GM12878 (cell line): ENCODE measurements around the gene LRRC39. TPM values are rescaled to one million over a fixed set of nuclear protein-coding genes. Genes with fewer than 3 reads are reported as not detected.

Source experiments
- ATAC-seq: fragments of 200-7000 bp; cut with Tn5 transposase; 3 replicates; pipeline ENCODE4 v1.9.1; 2020; ENCODE audit warnings: mild to moderate bottlenecking, moderate library complexity
- BruUV-seq: library from RNA; stranded (reverse); fragments of 400-500 nt; replicated peaks from 2 replicates; lab custom pipeline; 2021; lab: Mats Ljungman, UMichigan
- CTCF ChIA-PET: fragments of 300-600 bp; sonication (Branson Sonifier 250); formaldehyde crosslinking; extraction: SDS; loops from one replicate; lab custom pipeline; 2021; ENCODE audit warnings: inconsistent platforms; lab: Yijun Ruan, JAX
- POLR2A ChIA-PET: fragments of 350-600 bp; formaldehyde crosslinking; extraction: SDS; loops from one replicate; lab custom pipeline; 2021; ENCODE audit warnings: inconsistent platforms; lab: Charles Lee
- RAD21 ChIA-PET: fragments of 300-600 bp; sonication (Branson Sonifier 250); formaldehyde crosslinking; loops from one replicate; lab custom pipeline; 2023; ENCODE audit warnings: antibody characterized with exemption; ENCODE audit not compliant: unreplicated experiment; lab: Charles Lee
- SMC1A ChIA-PET: fragments of 300-600 bp; sonication (Branson Sonifier 250); formaldehyde crosslinking; loops from one replicate; lab custom pipeline; 2023; ENCODE audit not compliant: unreplicated experiment, uncharacterized antibody; lab: Charles Lee
- DNase-seq: peaks from one replicate; pipeline ENCODE4 v3.0.0-alpha.2; 2011; ENCODE audit warnings: low read depth, low spot score
- FAIRE-seq: peaks from 3 replicates; lab custom pipeline; 2011; peaks lifted over from hg19 to GRCh38; lab: Jason Lieb, UNC
- H2AFZ ChIP-seq: 2 replicates; pipeline ENCODE4 v1.6.0; 2011; ENCODE audit warnings: low read depth, low read length, control low read depth; ENCODE audit not compliant: control insufficient read depth
- H3K27ac ChIP-seq: 2 replicates; pipeline ENCODE4 v1.5.1; 2011; ENCODE audit warnings: control low read depth; ENCODE audit not compliant: control insufficient read depth, insufficient read depth
- H3K27me3 ChIP-seq, 2 experiments: replicated peaks in 1 of 2; 2 replicates each; pipeline versions ENCODE4 v1.6.0 to v1.6.1; 2011; ENCODE audit warnings: low read length in 1 of 2; ENCODE audit not compliant: control insufficient read depth in 2 of 2, insufficient read depth in 2 of 2
- H3K36me3 ChIP-seq, 2 experiments: 2 replicates each; pipeline ENCODE4 v1.5.1; 2011; ENCODE audit warnings: low read length in 1 of 2; ENCODE audit not compliant: control insufficient read depth in 2 of 2, insufficient read depth in 2 of 2
- H3K4me1 ChIP-seq: 2 replicates; pipeline ENCODE4 v1.6.1; 2011; ENCODE audit warnings: mild to moderate bottlenecking, low read length, moderate library complexity, mixed read lengths; ENCODE audit not compliant: control insufficient read depth, insufficient read depth
- H3K4me2 ChIP-seq: 2 replicates; pipeline ENCODE4 v1.6.0; 2011; ENCODE audit warnings: control low read depth; ENCODE audit not compliant: control insufficient read depth, insufficient read depth
- H3K4me3 ChIP-seq: fragments of 200-600 bp; sonication (generic); 2 replicates; pipeline ENCODE4 v1.5.1; 2016
- H3K79me2 ChIP-seq: 2 replicates; pipeline ENCODE4 v1.6.0; 2011; ENCODE audit warnings: low read length; ENCODE audit not compliant: control insufficient read depth, insufficient read depth
- H3K9ac ChIP-seq: 2 replicates; pipeline ENCODE4 v1.8.0; 2011; ENCODE audit warnings: low read length, control low read depth, mixed read lengths; ENCODE audit not compliant: control insufficient read depth, insufficient read depth
- H3K9me3 ChIP-seq: replicated peaks from 3 replicates; pipeline ENCODE4 v1.5.1; 2011; ENCODE audit warnings: mild to moderate bottlenecking, low read length; ENCODE audit not compliant: control insufficient read depth, insufficient read depth
- H4K20me1 ChIP-seq: 2 replicates; pipeline ENCODE4 v1.6.0; 2011; ENCODE audit not compliant: control insufficient read depth, insufficient read depth
- HDAC6 ChIP-seq: fragments of 200-600 bp; sonication (generic); IDR thresholded peaks from one replicate; pipeline ENCODE4 v1.8.0; 2017; ENCODE audit warnings: antibody characterized with exemption; ENCODE audit not compliant: unreplicated experiment
- PBX3 ChIP-seq: IDR thresholded peaks from 2 replicates; pipeline ENCODE4 v1.6.1; 2011; ENCODE audit warnings: mild to moderate bottlenecking, low read depth, low read length, moderate library complexity; ENCODE audit not compliant: insufficient replicate concordance
- RELB ChIP-seq: fragments of 450-650 bp; IDR thresholded peaks from 2 replicates; pipeline ENCODE4 v1.6.1; 2017; ENCODE audit warnings: low read depth, mild to moderate bottlenecking, moderate library complexity
- TCF7 ChIP-seq: IDR thresholded peaks from 2 replicates; pipeline ENCODE4 v1.6.1; 2014; ENCODE audit warnings: antibody characterized with exemption, borderline replicate concordance
- WGBS: methylation state at CpG from one replicate; pipeline ENCODE4 v1.1.6; 2016; ENCODE audit warnings: low lambda C conversion rate; ENCODE audit not compliant: insufficient replicate concordance, insufficient coverage; ENCODE audit errors: missing lambda C conversion rate; 5-methylcytosine and 5-hydroxymethylcytosine counted together
- in situ Hi-C: fragments of 300-500 bp; cut with MboI; formaldehyde crosslinking; loops from 9 replicates; pipeline ENCODE4 v1.14.3; 2018; ENCODE audit warnings: mixed read lengths
- intact Hi-C: fragments of 100-400 bp; cut with micrococcal nuclease; formaldehyde crosslinking; loops from one replicate; pipeline ENCODE4 v1.14.2; 2022; ENCODE audit not compliant: unreplicated experiment
- polyA plus RNA-seq, 11 experiments: library from polyadenylated mRNA; depleted of rRNA in 4 of 11; unstranded in 6 of 11; stranded (reverse) in 5 of 11; fragments of >200 nt; fragmentation: Nextera tagmentation in 4 of 11; fragmentation: Illumina TruSeq in 1 of 11; extraction: Ambion mirVana in 4 of 11; extraction: Trizol in 1 of 11; gene quantifications; 1 replicate in 1 of 11; 2 replicates in 10 of 11; pipeline versions ENCODE4 v1.2.1 to v1.2.3, GENCODE V29; 2011 to 2016; ENCODE audit warnings: inconsistent platforms in 2 of 11, missing spikeins in 2 of 11, low read depth in 1 of 11
- total RNA-seq, 4 experiments: library from RNA; depleted of rRNA in 3 of 4; stranded (reverse); fragments of >200 nt in 3 of 4; fragmentation: Illumina TruSeq in 1 of 4; extraction: Trizol in 1 of 4; gene quantifications; 2 replicates each; pipeline versions ENCODE4 v1.2.1 to v1.2.3, GENCODE V29; 2013 to 2021

The LRRC39 gene
- total and polyA plus RNA-seq, 10 of the 15 experiments (the other 5 are each of a cell fraction or from before 2014, with no cell fraction given) = 0.23 to 1.1 (median 0.56) TPM

- POLR2A ChIA-PET = no interaction called here
- no peak overlapping the region for H3K9ac ChIP-seq
- WGBS = 95% methylated on average over 3 of the region's 3 CpGs
- no peaks in the 10 kb centered on the region for H3K79me2 ChIP-seq
- H2AFZ ChIP-seq = no peak overlapping the region
- DNase-seq = no peak
- no peak for TF ChIP-seq PBX3
- no peak for TF ChIP-seq HDAC6
- no peak for TF ChIP-seq RELB
- no peak for TF ChIP-seq TCF7
- TF ChIP-seq, all 136 proteins: peak for 0
- ChIA-PET RAD21 (no interaction called here), SMC1A (no interaction called here), CTCF (interaction anchor here (0.9 kb wide), 1 partner anchor 324 kb away, joined by 4 read pairs; no protein-coding TSS in a partner anchor)
- no TSS peak for BruUV-seq
- H4K20me1 ChIP-seq = no peaks in the 10 kb centered on the region
- in situ Hi-C loops (no loop called here), intact Hi-C loops (no loop called here)
- no peaks in the 10 kb centered on the region for H3K27me3 ChIP-seq
- peaks cover 2 to 13% of the 10 kb centered on the region in 2 experiments for H3K36me3 ChIP-seq
- ATAC-seq (no peak), FAIRE-seq (no peak)
- H3K4me2 ChIP-seq = no peak overlapping the region
- H3K4me1 ChIP-seq = no peaks in the 10 kb centered on the region
- H3K9me3 ChIP-seq = no peaks in the 10 kb centered on the region
- H3K27ac ChIP-seq = no peak overlapping the region
- no peak overlapping the region for H3K4me3 ChIP-seq
These were observed 32.9 kb downstream of the LRRC39 start for GRCh38 chr1:100145116-100145515.
